Measurements from ENCODE around the gene AIFM3.

DNA sequence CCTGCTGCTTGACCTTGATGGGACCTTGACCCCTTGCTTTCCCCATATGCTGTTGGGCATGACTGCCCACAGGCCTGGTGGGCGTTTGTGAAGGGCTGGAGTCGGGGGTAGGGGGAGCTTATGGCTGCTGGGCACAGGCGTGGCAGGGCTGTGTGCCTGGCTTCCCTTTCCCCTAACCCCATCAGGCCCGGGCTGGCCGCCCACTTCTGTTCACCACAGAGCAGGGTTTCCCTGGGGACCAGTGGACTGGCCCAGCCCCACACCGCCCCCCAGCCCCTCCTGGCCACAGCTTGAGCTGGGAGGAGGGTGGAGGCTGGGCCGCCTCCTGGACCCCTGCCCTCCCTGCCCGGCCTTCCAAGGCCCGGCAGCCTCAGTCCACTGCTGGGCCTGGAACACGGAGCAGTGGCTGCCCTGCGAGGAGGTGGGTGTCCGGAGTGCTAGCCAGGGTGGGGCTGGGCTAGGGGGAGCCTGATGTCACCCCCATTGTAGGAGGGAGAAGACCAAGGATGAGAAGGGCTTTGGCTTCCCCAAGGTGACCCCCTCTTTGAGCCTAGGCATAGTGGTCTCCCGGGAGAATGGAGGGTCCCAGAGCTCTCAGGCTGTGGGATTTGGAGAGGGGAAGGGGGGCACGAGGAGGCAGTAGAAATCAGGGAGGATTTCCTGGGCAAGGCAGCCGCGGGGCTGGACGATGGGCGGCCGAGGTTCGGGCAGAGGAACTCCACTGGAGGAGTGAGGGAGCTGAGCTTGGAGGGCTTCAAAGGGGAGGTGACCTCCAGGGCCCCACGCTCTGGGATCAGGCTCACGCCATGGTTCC, at the start of gene AIFM3:
- TF ChIP-seq POLR2AphosphoS5 (IDR thresholded peaks at IDR 0.05; ENCODE audit: low read depth, low read length): no peak
- TF ChIP-seq CTCF (IDR thresholded peaks at IDR 0.05 in 2 of 3, conservative IDR thresholded peaks at IDR 0.05 in 1 of 3; ENCODE audit: borderline replicate concordance in 1 of 3, insufficient read depth in 1 of 3, low read depth in 2 of 3, low read length in 2 of 3): no peak
- no peak for TF ChIP-seq ZBTB33 (IDR thresholded peaks at IDR 0.05; ENCODE audit: extremely low read depth, insufficient replicate concordance, low read length)
